ENCODE results near the gene ZNF616.
"Not testable (repeated sequence)": the region's sequence is repeated elsewhere in the genome, so short reads cannot be mapped to it uniquely, and the experiment has no call there.

ZNF616 gene

GRCh38 chr19:52102782-52103181, 37.0 kb downstream of the ZNF616 start:
- DNase-seq (ENCODE audit: low spot score), result no peak
- no peak for TF ChIP-seq CTCF (IDR thresholded peaks at IDR 0.05; ENCODE audit: extremely low read depth, missing control alignments)

GRCh38 chr19:52101866-52102562, 37.7 kb downstream of the ZNF616 start:
- no peak for DNase-seq (ENCODE audit: low spot score)

GRCh38 chr19:52099497-52100138, 40.1 kb downstream of the ZNF616 start:
- no peak for TF ChIP-seq CTCF (IDR thresholded peaks at IDR 0.05; ENCODE audit: extremely low read depth, missing control alignments)
- no peak for DNase-seq (ENCODE audit: low spot score)

More at GRCh38 chr19:52101866-52102562, 37.7 kb downstream of the ZNF616 start:
- TF ChIP-seq CTCF (IDR thresholded peaks at IDR 0.05; ENCODE audit: extremely low read depth, missing control alignments), result no peak

GRCh38 chr19:52096416-52096815, 43.3 kb downstream of the ZNF616 start:
- not testable (repeated sequence) for DNase-seq (ENCODE audit: low spot score)

- DNase-seq (ENCODE audit: low spot score), result peak; percentile 83
- no peak for TF ChIP-seq CTCF (IDR thresholded peaks at IDR 0.05; ENCODE audit: extremely low read depth, missing control alignments)
Observed at GRCh38 chr19:52095172-52096014, 44.3 kb downstream of the ZNF616 start, which contains the start of gene ZNF841. Gene ZNF841 (minus strand): TSS chr19:52095765. CDS start chr19:52084801, 10,964 bp downstream.

- no peak for TF ChIP-seq CTCF (IDR thresholded peaks at IDR 0.05; ENCODE audit: extremely low read depth, missing control alignments)
- DNase-seq (ENCODE audit: low spot score), result no peak
Observed at GRCh38 chr19:52094526-52095130, 45.1 kb downstream of the ZNF616 start.

- DNase-seq (ENCODE audit: low spot score), result no peak
Observed at GRCh38 chr19:52086481-52086880, 53.3 kb downstream of the ZNF616 start.

More at GRCh38 chr19:52086481-52086880, 53.3 kb downstream of the ZNF616 start:
- no peak for TF ChIP-seq CTCF (IDR thresholded peaks at IDR 0.05; ENCODE audit: extremely low read depth, missing control alignments)

Data from GM20000 (cell line).